ENCODE results near the gene RTN3. TPM values are rescaled to one million over a fixed set of nuclear protein-coding genes. Genes with fewer than 3 reads are reported as not detected.

RTN3 gene
- total and polyA plus RNA-seq, 4 donors: 82.1 to 102 (median 92.6) TPM

GRCh38 chr11:63764340-63764678 lies 83.0 kb downstream of the RTN3 start:
- 89 to 90% methylated on average over 23 of the region's 23 CpGs for WGBS, 2 donors
- Histone ChIP-seq H3K27me3 (ENCODE audit: control insufficient read depth in 3 of 3, insufficient read depth in 3 of 3, low read length in 2 of 3) (no peaks in the 10 kb centered on the region), H3K4me1 (ENCODE audit: control insufficient read depth in 5 of 5, insufficient read depth in 5 of 5, low read length in 5 of 5) (peaks cover 0 to 50% (median 9%) of the 10 kb centered on the region in 5 donors), H3K27ac (ENCODE audit: low read depth in 1 of 2, low read length in 1 of 2) (no peak overlapping the region), H3K9me3 (ENCODE audit: control insufficient read depth in 4 of 4, insufficient read depth in 3 of 4, low read length in 3 of 4) (no peaks in the 10 kb centered on the region), H3K9ac (ENCODE audit: insufficient read depth in 1 of 2, low read length in 2 of 2) (no peak overlapping the region), H3K36me3 (ENCODE audit: control insufficient read depth in 4 of 4, insufficient read depth in 4 of 4, low read length in 4 of 4) (peaks cover 0 to 10% (median 3%) of the 10 kb centered on the region in 4 donors), H3K4me3 (no peak overlapping the region)
- DNase-seq: no peak
- no peak for TF ChIP-seq CTCF (IDR thresholded peaks at IDR 0.05; ENCODE audit: control extremely low read depth, extremely low read depth)
- ATAC-seq (ENCODE audit: insufficient read depth, low FRiP score): no peak

GRCh38 chr11:63764679-63765647 lies 83.7 kb downstream of the RTN3 start:
- Histone ChIP-seq H3K9ac (ENCODE audit: insufficient read depth in 1 of 2, low read length in 2 of 2) (no peak overlapping the region), H3K4me3 (no peak overlapping the region), H3K36me3 (ENCODE audit: control insufficient read depth in 4 of 4, insufficient read depth in 4 of 4, low read length in 4 of 4) (peaks cover 0 to 10% (median 3%) of the 10 kb centered on the region in 4 donors), H3K27me3 (ENCODE audit: control insufficient read depth in 3 of 3, insufficient read depth in 3 of 3, low read length in 2 of 3) (peaks cover 0 to 2% (median 0%) of the 10 kb centered on the region in 3 donors), H3K9me3 (ENCODE audit: control insufficient read depth in 4 of 4, insufficient read depth in 3 of 4, low read length in 3 of 4) (no peaks in the 10 kb centered on the region), H3K27ac (ENCODE audit: low read depth in 1 of 2, low read length in 1 of 2) (no peak overlapping the region), H3K4me1 (ENCODE audit: control insufficient read depth in 5 of 5, insufficient read depth in 5 of 5, low read length in 5 of 5) (peaks cover 0 to 57% (median 9%) of the 10 kb centered on the region in 5 donors)
- DNase-seq: no peak
- whole genome bisulfite sequencing, 2 donors: 84 to 92% methylated on average over 29 to 30 of the region's 30 CpGs
- ATAC-seq (ENCODE audit: insufficient read depth, low FRiP score): no peak
- TF ChIP-seq CTCF (IDR thresholded peaks at IDR 0.05; ENCODE audit: control extremely low read depth, extremely low read depth): no peak

- no peak overlapping the region for H3K9ac ChIP-seq (ENCODE audit: insufficient read depth in 1 of 2, low read length in 2 of 2)
- ATAC-seq (ENCODE audit: insufficient read depth, low FRiP score) (no peak), DNase-seq (no peak)
- peaks cover 0 to 63% (median 9%) of the 10 kb centered on the region in 5 donors for H3K4me1 ChIP-seq (ENCODE audit: control insufficient read depth in 5 of 5, insufficient read depth in 5 of 5, low read length in 5 of 5)
- no peaks in the 10 kb centered on the region for H3K9me3 ChIP-seq (ENCODE audit: control insufficient read depth in 4 of 4, insufficient read depth in 3 of 4, low read length in 3 of 4)
- WGBS, 2 donors: 85 to 87% methylated on average over 16 to 18 of the region's 18 CpGs
- H3K4me3 ChIP-seq: no peak overlapping the region
- H3K27ac ChIP-seq (ENCODE audit: low read depth in 1 of 2, low read length in 1 of 2): no peak overlapping the region
- peaks cover 0 to 10% (median 2%) of the 10 kb centered on the region in 4 donors for H3K36me3 ChIP-seq (ENCODE audit: control insufficient read depth in 4 of 4, insufficient read depth in 4 of 4, low read length in 4 of 4)
- TF ChIP-seq CTCF (IDR thresholded peaks at IDR 0.05; ENCODE audit: control extremely low read depth, extremely low read depth): no peak
- peaks cover 0 to 9% (median 0%) of the 10 kb centered on the region in 3 donors for H3K27me3 ChIP-seq (ENCODE audit: control insufficient read depth in 3 of 3, insufficient read depth in 3 of 3, low read length in 2 of 3)
Observed at GRCh38 chr11:63765688-63766241, 84.5 kb downstream of the RTN3 start.
